ENCODE results near the gene SLC39A11.

SLC39A11 gene

GRCh38 chr17:73021771-73022170, 70.7 kb downstream of the SLC39A11 start (continued):
- TF ChIP-seq POU6F1 (CRISPR knock-in tag; IDR thresholded peaks at IDR 0.05; ENCODE audit: borderline replicate concordance, low read depth): no peak
- no peak for TF ChIP-seq ZNF565 (CRISPR knock-in tag; conservative IDR thresholded peaks at IDR 0.05; ENCODE audit: low read depth)

GRCh38 chr17:73020110-73020509, 72.4 kb downstream of the SLC39A11 start:
- ATAC-seq: no peak
- no peak for TF ChIP-seq TOX (CRISPR knock-in tag; IDR thresholded peaks at IDR 0.05; ENCODE audit: borderline replicate concordance)
- TF ChIP-seq TCF4 (CRISPR knock-in tag; IDR thresholded peaks at IDR 0.05; ENCODE audit: borderline replicate concordance): no peak
- no peak for TF ChIP-seq PPARA (CRISPR knock-in tag; IDR thresholded peaks at IDR 0.05; ENCODE audit: borderline replicate concordance)
- TF ChIP-seq POU6F1 (CRISPR knock-in tag; IDR thresholded peaks at IDR 0.05; ENCODE audit: borderline replicate concordance, low read depth): no peak
- TF ChIP-seq ZFP3 (CRISPR knock-in tag; IDR thresholded peaks at IDR 0.05): no peak
- TF ChIP-seq RARB (CRISPR knock-in tag; IDR thresholded peaks at IDR 0.05): no peak
- no peak for TF ChIP-seq SNAI2 (CRISPR knock-in tag; IDR thresholded peaks at IDR 0.05)
- TF ChIP-seq CSRNP3 (CRISPR knock-in tag; IDR thresholded peaks at IDR 0.05): no peak
- TF ChIP-seq PATZ1 (CRISPR knock-in tag; IDR thresholded peaks at IDR 0.05; ENCODE audit: borderline replicate concordance): no peak
- no peak for TF ChIP-seq CSDC2 (CRISPR knock-in tag; IDR thresholded peaks at IDR 0.05)
- no peak for TF ChIP-seq BACH2 (CRISPR knock-in tag; IDR thresholded peaks at IDR 0.05; ENCODE audit: borderline replicate concordance)
- TF ChIP-seq CREB5 (CRISPR knock-in tag; IDR thresholded peaks at IDR 0.05; ENCODE audit: low read depth): no peak
- no peak for TF ChIP-seq ZNF8 (CRISPR knock-in tag; IDR thresholded peaks at IDR 0.05)
- no peak for TF ChIP-seq ZFP30 (CRISPR knock-in tag; IDR thresholded peaks at IDR 0.05)
- TF ChIP-seq ESRRG (CRISPR knock-in tag; IDR thresholded peaks at IDR 0.05): no peak
- TF ChIP-seq ZC3H10 (CRISPR knock-in tag; IDR thresholded peaks at IDR 0.05): no peak
- TF ChIP-seq OSR1 (CRISPR knock-in tag; IDR thresholded peaks at IDR 0.05): no peak
- TF ChIP-seq ISL1 (CRISPR knock-in tag; IDR thresholded peaks at IDR 0.05): no peak
- no peak for TF ChIP-seq ZNF70 (CRISPR knock-in tag; IDR thresholded peaks at IDR 0.05)
- no peak for TF ChIP-seq ZNF565 (CRISPR knock-in tag; conservative IDR thresholded peaks at IDR 0.05; ENCODE audit: low read depth)

GRCh38 chr17:73018599-73018998, 73.9 kb downstream of the SLC39A11 start:
- ATAC-seq: no peak
- TF ChIP-seq ARNTL (CRISPR knock-in tag; IDR thresholded peaks at IDR 0.05; ENCODE audit: borderline replicate concordance, low read depth) (no peak), ZC3H10 (CRISPR knock-in tag; IDR thresholded peaks at IDR 0.05) (no peak), CSRNP3 (CRISPR knock-in tag; IDR thresholded peaks at IDR 0.05) (no peak), PATZ1 (CRISPR knock-in tag; IDR thresholded peaks at IDR 0.05; ENCODE audit: borderline replicate concordance) (no peak), TSHZ2 (CRISPR knock-in tag; IDR thresholded peaks at IDR 0.05) (no peak), ZNF70 (CRISPR knock-in tag; IDR thresholded peaks at IDR 0.05) (no peak), CREB5 (CRISPR knock-in tag; IDR thresholded peaks at IDR 0.05; ENCODE audit: low read depth) (no peak), GLIS3 (CRISPR knock-in tag; IDR thresholded peaks at IDR 0.05) (no peak), ZNF8 (CRISPR knock-in tag; IDR thresholded peaks at IDR 0.05) (no peak)

All from SK-N-SH treated with all-trans-retinoic acid at 6 μM for 48 hours (cell line).